Measurements from ENCODE around the gene RALY.

GRCh38 chr20:34083781-34084180 lies 90.1 kb downstream of the RALY start:
- TF ChIP-seq FOXK2 (IDR thresholded peaks at IDR 0.05) (no peak), SP1 (IDR thresholded peaks at IDR 0.05) (no peak), BHLHE40 (IDR thresholded peaks at IDR 0.05; ENCODE audit: borderline replicate concordance) (no peak), HDGF (IDR thresholded peaks at IDR 0.05; ENCODE audit: borderline replicate concordance) (no peak), ARNT (IDR thresholded peaks at IDR 0.05) (no peak), SUZ12 (IDR thresholded peaks at IDR 0.05) (no peak), ZNF384 (IDR thresholded peaks at IDR 0.05) (no peak), LEF1 (IDR thresholded peaks at IDR 0.05; ENCODE audit: borderline replicate concordance) (no peak), FOXM1 (IDR thresholded peaks at IDR 0.05; ENCODE audit: borderline replicate concordance) (no peak), CTBP1 (IDR thresholded peaks at IDR 0.05; ENCODE audit: borderline replicate concordance) (no peak), FOXA1 (IDR thresholded peaks at IDR 0.05) (no peak), ELF4 (IDR thresholded peaks at IDR 0.05) (no peak), L3MBTL2 (conservative IDR thresholded peaks at IDR 0.05) (no peak), PKNOX1 (IDR thresholded peaks at IDR 0.05) (no peak)
